Measurements from ENCODE around the gene KANK4. TPM values are rescaled to one million over a fixed set of nuclear protein-coding genes. Genes with fewer than 3 reads are reported as not detected.

The KANK4 gene
- total RNA-seq, 2 experiments from 2014 or later, result not detected

DNA sequence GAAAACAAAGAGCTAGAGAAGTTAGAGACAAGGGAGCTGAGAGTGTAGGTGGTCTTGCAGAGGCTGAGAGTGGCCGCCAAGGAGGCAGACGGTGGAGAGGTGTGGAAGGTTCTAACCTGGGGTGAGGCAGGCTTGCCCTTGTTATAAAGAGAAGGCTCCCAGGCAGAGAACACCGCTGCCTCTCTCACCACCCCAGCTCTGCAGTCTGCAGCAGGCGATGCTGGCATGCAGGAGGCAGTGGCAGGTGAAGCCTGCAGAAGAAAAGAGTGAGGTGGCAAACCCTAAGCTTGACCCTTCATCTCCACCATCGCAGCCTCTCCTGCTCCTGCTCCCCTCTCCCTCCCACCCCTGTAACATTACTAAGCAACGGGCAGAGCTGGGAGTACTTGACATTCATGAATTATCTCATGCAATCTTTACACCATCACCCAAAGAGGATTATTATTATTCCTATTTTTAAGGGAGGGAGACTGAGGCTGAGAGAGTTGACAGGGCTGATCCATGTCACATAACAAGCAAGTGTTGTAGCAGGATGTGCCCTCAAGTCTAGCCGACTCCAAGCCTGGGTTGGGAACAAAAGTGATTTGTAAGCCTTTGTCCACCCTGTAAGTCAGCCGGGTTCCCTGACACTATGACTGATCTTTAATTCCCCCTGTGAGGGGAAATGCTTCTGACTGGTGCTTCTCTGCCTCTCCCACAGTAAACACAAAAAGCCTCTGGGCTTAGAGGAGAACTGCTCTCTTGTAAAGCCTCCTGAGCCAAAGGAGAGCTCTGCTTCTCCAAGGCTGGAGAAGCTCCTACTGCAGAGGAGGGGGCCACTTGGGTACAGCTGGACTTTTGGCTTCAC, 36.1 kb downstream of the KANK4 start:
- no peaks in the 10 kb centered on the region for H3K79me2 ChIP-seq (ENCODE audit: insufficient read depth, low read depth, low read length)
- TF ChIP-seq, protein P1, sequence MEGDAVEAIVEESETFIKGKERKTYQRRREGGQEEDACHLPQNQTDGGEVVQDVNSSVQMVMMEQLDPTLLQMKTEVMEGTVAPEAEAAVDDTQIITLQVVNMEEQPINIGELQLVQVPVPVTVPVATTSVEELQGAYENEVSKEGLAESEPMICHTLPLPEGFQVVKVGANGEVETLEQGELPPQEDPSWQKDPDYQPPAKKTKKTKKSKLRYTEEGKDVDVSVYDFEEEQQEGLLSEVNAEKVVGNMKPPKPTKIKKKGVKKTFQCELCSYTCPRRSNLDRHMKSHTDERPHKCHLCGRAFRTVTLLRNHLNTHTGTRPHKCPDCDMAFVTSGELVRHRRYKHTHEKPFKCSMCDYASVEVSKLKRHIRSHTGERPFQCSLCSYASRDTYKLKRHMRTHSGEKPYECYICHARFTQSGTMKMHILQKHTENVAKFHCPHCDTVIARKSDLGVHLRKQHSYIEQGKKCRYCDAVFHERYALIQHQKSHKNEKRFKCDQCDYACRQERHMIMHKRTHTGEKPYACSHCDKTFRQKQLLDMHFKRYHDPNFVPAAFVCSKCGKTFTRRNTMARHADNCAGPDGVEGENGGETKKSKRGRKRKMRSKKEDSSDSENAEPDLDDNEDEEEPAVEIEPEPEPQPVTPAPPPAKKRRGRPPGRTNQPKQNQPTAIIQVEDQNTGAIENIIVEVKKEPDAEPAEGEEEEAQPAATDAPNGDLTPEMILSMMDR (conservative IDR thresholded peaks at IDR 0.05; ENCODE audit: low read length), result no peak
- TF ChIP-seq EZH2phosphoT487 (IDR thresholded peaks at IDR 0.05; ENCODE audit: borderline replicate concordance, low read depth, low read length), result no peak
- no peaks in the 10 kb centered on the region for H3K36me3 ChIP-seq (ENCODE audit: insufficient read depth, low read length)
- H3K4me3 ChIP-seq (ENCODE audit: low read depth, low read length, poor library complexity, severe bottlenecking), result no peak overlapping the region
- H4K20me1 ChIP-seq (ENCODE audit: insufficient read depth, low read length), result no peaks in the 10 kb centered on the region
- POLR2A ChIA-PET, result interaction anchor here (0.6 kb wide), 2 partner anchors 26 to 119 kb away, joined by 3 read pairs; no protein-coding TSS in a partner anchor
- H3K4me1 ChIP-seq (ENCODE audit: insufficient read depth, low read length, poor library complexity, severe bottlenecking), result no peaks in the 10 kb centered on the region
- intact Hi-C loops (cut with micrococcal nuclease; ENCODE audit: unreplicated experiment), result no loop called here
- no peak overlapping the region for H3K27ac ChIP-seq (ENCODE audit: low read depth, low read length, poor library complexity, severe bottlenecking)
- no peak overlapping the region for H2AFZ ChIP-seq (ENCODE audit: low read length)
- H3K4me2 ChIP-seq (ENCODE audit: low read length), result no peak overlapping the region
- CTCF ChIA-PET (ENCODE audit: unreplicated experiment), result no interaction called here
- DNase-seq (ENCODE audit: low spot score), result no peak
- no peaks in the 10 kb centered on the region for H3K9me2 ChIP-seq (ENCODE audit: insufficient read depth, low read length)
- BruUV-seq (replicated peaks), result no TSS peak
- H3K9me3 ChIP-seq (ENCODE audit: low read length), result no peaks in the 10 kb centered on the region

DNA sequence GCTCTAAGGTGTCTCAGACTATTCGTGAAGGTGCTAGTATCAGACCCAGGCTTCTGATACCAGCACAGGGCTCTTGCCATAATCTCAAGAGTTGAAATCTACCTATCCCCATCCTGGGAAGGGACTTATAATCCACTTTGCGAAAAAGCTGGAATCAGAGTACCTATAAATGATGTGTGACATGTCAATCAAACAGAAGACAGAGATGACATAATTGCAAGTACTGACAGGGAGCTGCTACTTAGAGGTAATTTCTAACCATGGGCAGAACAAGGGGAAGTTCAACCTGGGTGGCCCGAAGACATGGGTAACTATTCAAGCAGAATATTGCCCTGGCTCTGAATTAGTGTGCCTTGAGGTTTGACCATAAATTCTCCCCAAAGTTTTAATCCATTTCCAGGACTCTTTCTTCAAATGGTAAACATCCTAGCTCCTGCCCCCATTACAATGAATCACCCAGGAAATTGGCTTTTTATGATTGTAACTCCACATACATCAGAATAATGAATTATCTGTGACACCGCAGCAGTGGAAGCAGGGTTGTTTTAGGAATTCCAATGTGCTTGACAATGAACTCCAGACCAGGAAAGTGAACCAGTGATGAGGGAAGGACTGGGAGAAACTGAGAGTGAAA, 37.2 kb downstream of the KANK4 start:
- TF ChIP-seq EZH2phosphoT487 (IDR thresholded peaks at IDR 0.05; ENCODE audit: borderline replicate concordance, low read depth, low read length), result no peak
- TF ChIP-seq, protein P1 (conservative IDR thresholded peaks at IDR 0.05; ENCODE audit: low read length), result no peak
- no peaks in the 10 kb centered on the region for H3K4me1 ChIP-seq (ENCODE audit: insufficient read depth, low read length, poor library complexity, severe bottlenecking)
- no peaks in the 10 kb centered on the region for H3K36me3 ChIP-seq (ENCODE audit: insufficient read depth, low read length)
- H2AFZ ChIP-seq (ENCODE audit: low read length), result no peak overlapping the region
- H3K79me2 ChIP-seq (ENCODE audit: insufficient read depth, low read depth, low read length), result no peaks in the 10 kb centered on the region
- H3K4me2 ChIP-seq (ENCODE audit: low read length), result no peak overlapping the region
- no TSS peak for BruUV-seq (replicated peaks)
- ChIA-PET POLR2A (no interaction called here), CTCF (ENCODE audit: unreplicated experiment) (no interaction called here)
- no peak for DNase-seq (ENCODE audit: low spot score)
- H3K27ac ChIP-seq (ENCODE audit: low read depth, low read length, poor library complexity, severe bottlenecking), result no peak overlapping the region
- no peaks in the 10 kb centered on the region for H3K9me3 ChIP-seq (ENCODE audit: low read length)
- no peaks in the 10 kb centered on the region for H4K20me1 ChIP-seq (ENCODE audit: insufficient read depth, low read length)
- no peaks in the 10 kb centered on the region for H3K9me2 ChIP-seq (ENCODE audit: insufficient read depth, low read length)
- H3K4me3 ChIP-seq (ENCODE audit: low read depth, low read length, poor library complexity, severe bottlenecking), result no peak overlapping the region
- intact Hi-C loops (cut with micrococcal nuclease; ENCODE audit: unreplicated experiment), result no loop called here

- TF ChIP-seq, protein P1 (conservative IDR thresholded peaks at IDR 0.05; ENCODE audit: low read length), result no peak
- TF ChIP-seq EZH2phosphoT487 (IDR thresholded peaks at IDR 0.05; ENCODE audit: borderline replicate concordance, low read depth, low read length), result no peak
- no peak overlapping the region for H2AFZ ChIP-seq (ENCODE audit: low read length)
- no peaks in the 10 kb centered on the region for H3K9me3 ChIP-seq (ENCODE audit: low read length)
- H3K9me2 ChIP-seq (ENCODE audit: insufficient read depth, low read length), result no peaks in the 10 kb centered on the region
- DNase-seq (ENCODE audit: low spot score), result no peak
- BruUV-seq (replicated peaks), result no TSS peak
- intact Hi-C loops (cut with micrococcal nuclease; ENCODE audit: unreplicated experiment), result no loop called here
- H3K79me2 ChIP-seq (ENCODE audit: insufficient read depth, low read depth, low read length), result no peaks in the 10 kb centered on the region
- no peak overlapping the region for H3K27ac ChIP-seq (ENCODE audit: low read depth, low read length, poor library complexity, severe bottlenecking)
- no peaks in the 10 kb centered on the region for H3K4me1 ChIP-seq (ENCODE audit: insufficient read depth, low read length, poor library complexity, severe bottlenecking)
- H3K4me3 ChIP-seq (ENCODE audit: low read depth, low read length, poor library complexity, severe bottlenecking), result no peak overlapping the region
- ChIA-PET POLR2A (no interaction called here), CTCF (ENCODE audit: unreplicated experiment) (no interaction called here)
- H3K4me2 ChIP-seq (ENCODE audit: low read length), result no peak overlapping the region
- no peaks in the 10 kb centered on the region for H3K36me3 ChIP-seq (ENCODE audit: insufficient read depth, low read length)
- H4K20me1 ChIP-seq (ENCODE audit: insufficient read depth, low read length), result no peaks in the 10 kb centered on the region
Observed at GRCh38 chr1:62280960-62281465, 38.2 kb downstream of the KANK4 start.
